Neural progenitor cell (in vitro differentiated cells): ENCODE data around the gene RAD51B. TPM values are rescaled to one million over a fixed set of nuclear protein-coding genes. Genes with fewer than 3 reads are reported as not detected.

ENCODE experiments used
- DNase-seq: peaks from one replicate; pipeline ENCODE4 v3.0.0-alpha.2; 2016; ENCODE audit warnings: low spot score
- H2AFZ ChIP-seq: fragments of 200-600 bp; sonication (generic); replicated peaks from 2 replicates; pipeline ENCODE4 v1.6.1; 2016; ENCODE audit warnings: antibody characterized with exemption
- H3F3A ChIP-seq: fragments of 200-600 bp; sonication (generic); 2 replicates; pipeline ENCODE4 v1.6.1; 2016; ENCODE audit warnings: antibody characterized with exemption, low read depth
- H3K27ac ChIP-seq: fragments of 200-600 bp; sonication (generic); 2 replicates; pipeline ENCODE4 v1.5.1; 2016; ENCODE audit warnings: mild to moderate bottlenecking
- H3K27me3 ChIP-seq: fragments of 200-600 bp; sonication (generic); 2 replicates; pipeline ENCODE4 v1.6.1; 2016; ENCODE audit warnings: mild to moderate bottlenecking, moderate library complexity
- H3K36me3 ChIP-seq: fragments of 200-600 bp; sonication (generic); 2 replicates; pipeline ENCODE4 v1.5.1; 2016
- H3K4me1 ChIP-seq: fragments of 200-600 bp; sonication (generic); 2 replicates; pipeline ENCODE4 v1.6.1; 2016; ENCODE audit warnings: mixed run types
- H3K4me2 ChIP-seq: fragments of 200-600 bp; sonication (generic); 2 replicates; pipeline ENCODE4 v1.6.1; 2016
- H3K4me3 ChIP-seq: fragments of 200-600 bp; sonication (generic); 2 replicates; pipeline ENCODE4 v1.5.1; 2016
- H3K79me2 ChIP-seq: fragments of 200-600 bp; sonication (generic); 2 replicates; pipeline ENCODE4 v1.6.1; 2016; ENCODE audit warnings: low read depth
- H3K9ac ChIP-seq: fragments of 200-600 bp; sonication (generic); 2 replicates; pipeline ENCODE4 v1.6.1; 2016
- H3K9me3 ChIP-seq: fragments of 200-600 bp; sonication (generic); 2 replicates; pipeline ENCODE4 v1.5.1; 2016; ENCODE audit warnings: low read depth
- H4K20me1 ChIP-seq: fragments of 200-600 bp; sonication (generic); 2 replicates; pipeline ENCODE4 v1.6.1; 2016; ENCODE audit warnings: low read depth
- H3K27ac Mint-ChIP-seq: 3 replicates; pipeline ENCODE4 v1.8.0; 2021; ENCODE audit warnings: mixed read lengths
- H3K27me3 Mint-ChIP-seq: 2 replicates; pipeline ENCODE4 v1.8.0; 2022; ENCODE audit warnings: low read depth, mild to moderate bottlenecking, inconsistent platforms, moderate library complexity, mixed read lengths; ENCODE audit not compliant: insufficient read depth
- H3K36me3 Mint-ChIP-seq: 3 replicates; pipeline ENCODE4 v1.8.0; 2021; ENCODE audit warnings: mixed read lengths
- H3K4me1 Mint-ChIP-seq: 3 replicates; pipeline ENCODE4 v1.8.0; 2021; ENCODE audit warnings: mixed read lengths
- H3K4me3 Mint-ChIP-seq: 3 replicates; pipeline ENCODE4 v1.8.0; 2021; ENCODE audit warnings: mild to moderate bottlenecking, moderate library complexity, mixed read lengths
- H3K9me3 Mint-ChIP-seq: 3 replicates; pipeline ENCODE4 v1.8.0; 2020; ENCODE audit warnings: mixed read lengths
- EZH2 ChIP-seq: fragments of 200-600 bp; sonication (generic); IDR thresholded peaks from 2 replicates; pipeline ENCODE4 v1.6.1; 2017; ENCODE audit warnings: antibody characterized with exemption, mild to moderate bottlenecking, moderate library complexity
- EZH2phosphoT487 ChIP-seq: fragments of 200-600 bp; sonication (generic); IDR thresholded peaks from 2 replicates; pipeline ENCODE4 v1.6.1; 2017; ENCODE audit warnings: antibody characterized with exemption
- total RNA-seq: library from RNA; depleted of rRNA; stranded (reverse); fragments of >200 nt; gene quantifications from 2 replicates; pipeline ENCODE4 v1.2.3, GENCODE V29; 2015; ENCODE audit warnings: low replicate concordance
- TF ChIP-seq, protein P1 (sequence below): fragments of 200-600 bp; sonication (generic); IDR thresholded peaks from 2 replicates; pipeline ENCODE4 v1.5.1; 2017; ENCODE audit warnings: antibody characterized with exemption, mild to moderate bottlenecking

Gene RAD51B
- total RNA-seq, 1 donor from 2014 or later, result 50.5 TPM

DNA sequence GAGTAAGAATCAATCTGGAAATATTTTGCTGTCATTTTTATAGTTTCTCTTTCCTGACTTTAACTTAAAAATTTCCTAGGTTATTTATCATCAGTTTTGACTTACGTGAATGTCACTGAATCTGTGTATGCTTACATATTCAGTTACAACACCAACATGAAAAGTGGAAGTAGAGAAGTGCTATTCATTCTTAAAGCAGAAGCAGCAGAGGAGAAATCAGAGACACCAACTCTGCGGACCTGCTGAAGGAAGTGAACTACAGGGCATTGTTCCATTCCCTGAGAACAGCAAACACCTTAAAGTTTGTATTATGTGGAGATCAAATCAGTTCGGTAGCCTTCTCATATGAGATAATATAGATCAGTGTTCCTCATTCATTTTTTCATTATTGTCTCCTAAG lies 34.1 kb downstream of the RAD51B start:
- Mint-ChIP-seq H3K27me3 (no peaks in the 10 kb centered on the region), H3K4me3 (no peak overlapping the region), H3K36me3 (peaks cover 8% of the 10 kb centered on the region)

DNA sequence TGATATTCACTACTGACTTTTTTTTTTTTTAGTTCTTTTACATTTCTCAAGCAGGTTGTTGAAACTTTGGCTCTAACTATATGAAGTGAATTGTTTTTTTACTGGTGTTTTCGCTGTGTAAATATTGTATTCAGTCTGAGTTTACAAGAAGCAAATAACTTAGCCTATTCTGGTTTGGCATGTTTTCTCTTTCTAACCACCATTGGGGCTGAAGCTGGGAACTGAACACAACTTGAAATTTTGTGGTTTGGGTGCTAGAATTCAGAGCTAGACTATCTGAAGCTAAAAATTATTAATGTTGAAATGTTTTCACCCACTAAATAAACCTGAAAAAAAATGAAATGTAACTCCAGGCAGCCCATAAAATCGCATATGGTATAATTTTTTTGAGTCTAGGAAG lies 37.2 kb downstream of the RAD51B start:
- no peak for TF ChIP-seq EZH2phosphoT487
- TF ChIP-seq, protein P1, sequence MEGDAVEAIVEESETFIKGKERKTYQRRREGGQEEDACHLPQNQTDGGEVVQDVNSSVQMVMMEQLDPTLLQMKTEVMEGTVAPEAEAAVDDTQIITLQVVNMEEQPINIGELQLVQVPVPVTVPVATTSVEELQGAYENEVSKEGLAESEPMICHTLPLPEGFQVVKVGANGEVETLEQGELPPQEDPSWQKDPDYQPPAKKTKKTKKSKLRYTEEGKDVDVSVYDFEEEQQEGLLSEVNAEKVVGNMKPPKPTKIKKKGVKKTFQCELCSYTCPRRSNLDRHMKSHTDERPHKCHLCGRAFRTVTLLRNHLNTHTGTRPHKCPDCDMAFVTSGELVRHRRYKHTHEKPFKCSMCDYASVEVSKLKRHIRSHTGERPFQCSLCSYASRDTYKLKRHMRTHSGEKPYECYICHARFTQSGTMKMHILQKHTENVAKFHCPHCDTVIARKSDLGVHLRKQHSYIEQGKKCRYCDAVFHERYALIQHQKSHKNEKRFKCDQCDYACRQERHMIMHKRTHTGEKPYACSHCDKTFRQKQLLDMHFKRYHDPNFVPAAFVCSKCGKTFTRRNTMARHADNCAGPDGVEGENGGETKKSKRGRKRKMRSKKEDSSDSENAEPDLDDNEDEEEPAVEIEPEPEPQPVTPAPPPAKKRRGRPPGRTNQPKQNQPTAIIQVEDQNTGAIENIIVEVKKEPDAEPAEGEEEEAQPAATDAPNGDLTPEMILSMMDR, result no peak
- no peak for TF ChIP-seq EZH2
- Histone ChIP-seq H3K4me3 (no peak overlapping the region), H3K9me3 (no peaks in the 10 kb centered on the region), H3F3A (peaks cover 3% of the 10 kb centered on the region), H3K79me2 (no peaks in the 10 kb centered on the region), H3K9ac (no peak overlapping the region), H3K36me3 (no peaks in the 10 kb centered on the region), H3K4me1 (no peaks in the 10 kb centered on the region), H3K27ac (no peak overlapping the region), H3K27me3 (no peaks in the 10 kb centered on the region), H3K4me2 (no peak overlapping the region), H2AFZ (no peak overlapping the region), H4K20me1 (no peaks in the 10 kb centered on the region)
- Mint-ChIP-seq H3K4me3 (no peak overlapping the region), H3K27ac (no peak overlapping the region), H3K9me3 (no peaks in the 10 kb centered on the region), H3K27me3 (no peaks in the 10 kb centered on the region), H3K4me1 (no peaks in the 10 kb centered on the region), H3K36me3 (no peaks in the 10 kb centered on the region)
- DNase-seq, result no peak

More for the DNA sequence above, 34.1 kb downstream of the RAD51B start:
- Histone ChIP-seq H2AFZ (no peak overlapping the region), H3K4me3 (no peak overlapping the region), H3F3A (peaks cover 3% of the 10 kb centered on the region), H3K9me3 (no peaks in the 10 kb centered on the region), H3K27ac (no peak overlapping the region), H3K4me1 (no peaks in the 10 kb centered on the region), H3K9ac (no peak overlapping the region), H3K27me3 (no peaks in the 10 kb centered on the region), H3K4me2 (no peak overlapping the region), H3K79me2 (no peaks in the 10 kb centered on the region), H4K20me1 (no peaks in the 10 kb centered on the region), H3K36me3 (no peaks in the 10 kb centered on the region)
- Mint-ChIP-seq H3K27ac (no peak overlapping the region), H3K9me3 (peaks cover 8% of the 10 kb centered on the region), H3K4me1 (no peaks in the 10 kb centered on the region)
- no peak for DNase-seq
- no peak for TF ChIP-seq EZH2
- TF ChIP-seq, protein P1, result no peak
- TF ChIP-seq EZH2phosphoT487, result no peak

GRCh38 chr14:67857778-67858350 lies 38.3 kb downstream of the RAD51B start:
- H3K4me3 ChIP-seq, result no peak overlapping the region
- H3K27ac Mint-ChIP-seq, result no peak overlapping the region
- no peaks in the 10 kb centered on the region for H3K9me3 Mint-ChIP-seq
- no peak overlapping the region for H3K4me2 ChIP-seq
- TF ChIP-seq, protein P1, result no peak
- TF ChIP-seq EZH2 (no peak), EZH2phosphoT487 (no peak)
- H3K4me1 Mint-ChIP-seq, result no peaks in the 10 kb centered on the region
- no peaks in the 10 kb centered on the region for H3K36me3 Mint-ChIP-seq
- H3K4me1 ChIP-seq, result no peaks in the 10 kb centered on the region
- H3K27me3 ChIP-seq, result no peaks in the 10 kb centered on the region
- H3K9ac ChIP-seq, result no peak overlapping the region
- H3K4me3 Mint-ChIP-seq, result no peak overlapping the region
- H3K27ac ChIP-seq, result no peak overlapping the region
- H3K79me2 ChIP-seq, result no peaks in the 10 kb centered on the region
- DNase-seq, result no peak
- H3K9me3 ChIP-seq, result no peaks in the 10 kb centered on the region
- no peak overlapping the region for H2AFZ ChIP-seq
- no peaks in the 10 kb centered on the region for H3K36me3 ChIP-seq
- H4K20me1 ChIP-seq, result no peaks in the 10 kb centered on the region
- peaks cover 3% of the 10 kb centered on the region for H3F3A ChIP-seq
- H3K27me3 Mint-ChIP-seq, result no peaks in the 10 kb centered on the region
